Ishikawa (cell line): ENCODE results near the gene SLC9A7.

Experiments
- EGR1 ChIP-seq: IDR thresholded peaks from 2 replicates; pipeline ENCODE4 v1.6.1; 2012
- MAX ChIP-seq: IDR thresholded peaks from 2 replicates; pipeline ENCODE4 v1.6.1; 2012
- RAD21 ChIP-seq: IDR thresholded peaks from 2 replicates; pipeline ENCODE4 v1.6.1; 2012; ENCODE audit warnings: low read depth
- REST ChIP-seq: IDR thresholded peaks from 2 replicates; pipeline ENCODE4 v1.6.1; 2012; ENCODE audit warnings: low read depth, mild to moderate bottlenecking
- TAF1 ChIP-seq: IDR thresholded peaks from 2 replicates; pipeline ENCODE4 v1.6.1; 2012; ENCODE audit warnings: low read depth, mild to moderate bottlenecking
- TEAD4 ChIP-seq: IDR thresholded peaks from 2 replicates; pipeline ENCODE4 v1.6.1; 2012
- TF ChIP-seq, protein P1 (sequence below): IDR thresholded peaks from 2 replicates; pipeline ENCODE4 v1.6.1; 2012

GRCh38 chrX:46627711-46628419 is 131.1 kb downstream of the SLC9A7 start:
- TF ChIP-seq REST, result no peak
- no peak for TF ChIP-seq RAD21
- no peak for TF ChIP-seq EGR1
- no peak for TF ChIP-seq MAX
- TF ChIP-seq TAF1, result no peak
- TF ChIP-seq TEAD4, result no peak
- TF ChIP-seq, protein P1, sequence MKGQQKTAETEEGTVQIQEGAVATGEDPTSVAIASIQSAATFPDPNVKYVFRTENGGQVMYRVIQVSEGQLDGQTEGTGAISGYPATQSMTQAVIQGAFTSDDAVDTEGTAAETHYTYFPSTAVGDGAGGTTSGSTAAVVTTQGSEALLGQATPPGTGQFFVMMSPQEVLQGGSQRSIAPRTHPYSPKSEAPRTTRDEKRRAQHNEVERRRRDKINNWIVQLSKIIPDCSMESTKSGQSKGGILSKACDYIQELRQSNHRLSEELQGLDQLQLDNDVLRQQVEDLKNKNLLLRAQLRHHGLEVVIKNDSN, result no peak
